SKM-1 treated with dmso at 0.1 percent for 144 hours (cell line): ENCODE results near the gene CARS2.
"Not testable (repeated sequence)": the region's sequence is repeated elsewhere in the genome, so short reads cannot be mapped to it uniquely, and the experiment has no call there.

ENCODE experiments used
- DNase-seq: peaks from one replicate; lab custom pipeline; 2025; ENCODE audit not compliant: unreplicated experiment; lab: John Stamatoyannopoulos, UW

Gene CARS2

GRCh38 chr13:110705826-110706569 lies at the start of gene CARS2:
Gene CARS2, minus strand, starts transcription at chr13:110706116. Its CDS starts 23 bp downstream, at chr13:110706093.
- peak; percentile 93 for DNase-seq

- DNase-seq: no peak
These were observed 42.4 kb upstream of the CARS2 start for GRCh38 chr13:110748271-110748670.

- DNase-seq: no peak
These were observed 40.5 kb upstream of the CARS2 start for GRCh38 chr13:110746438-110746837.

- no peak for DNase-seq
These were observed 37.8 kb upstream of the CARS2 start for GRCh38 chr13:110743687-110744086.

- DNase-seq: no peak
These were observed 31.6 kb upstream of the CARS2 start for GRCh38 chr13:110737555-110737954.

- DNase-seq: no peak
These were observed 28.6 kb upstream of the CARS2 start for GRCh38 chr13:110734561-110734960.

- DNase-seq: no peak
These were observed 25.2 kb upstream of the CARS2 start for GRCh38 chr13:110731072-110731471.

GRCh38 chr13:110726726-110727125 lies 20.8 kb upstream of the CARS2 start:
- DNase-seq: peak; percentile 31

GRCh38 chr13:110726153-110726552 lies 20.2 kb upstream of the CARS2 start:
- not testable (repeated sequence) for DNase-seq

GRCh38 chr13:110723598-110723997 lies 17.7 kb upstream of the CARS2 start:
- DNase-seq: no peak

- DNase-seq: no peak
These were observed 17.1 kb upstream of the CARS2 start for GRCh38 chr13:110722971-110723370.

GRCh38 chr13:110719036-110719710 lies 13.3 kb upstream of the CARS2 start:
- DNase-seq: no peak

- DNase-seq: no peak
These were observed 10.3 kb upstream of the CARS2 start for GRCh38 chr13:110716247-110716515.

GRCh38 chr13:110715395-110716246 lies 9.7 kb upstream of the CARS2 start:
- DNase-seq: peak; percentile 99

GRCh38 chr13:110714797-110715394 lies 9.0 kb upstream of the CARS2 start:
- no peak for DNase-seq

- peak; percentile 24 for DNase-seq
These were observed 8.3 kb upstream of the CARS2 start for GRCh38 chr13:110713981-110714796.

- no peak for DNase-seq
These were observed 7.7 kb upstream of the CARS2 start, which contains the start of gene ING1 for GRCh38 chr13:110713642-110713952. Gene ING1, plus strand, starts transcription at chr13:110713700. Its CDS starts 450 bp downstream, at chr13:110714150.

GRCh38 chr13:110712849-110713641 lies 7.1 kb upstream of the CARS2 start:
- DNase-seq: peak; percentile 99

GRCh38 chr13:110712081-110712848 lies 6.3 kb upstream of the CARS2 start:
- peak; percentile 64 for DNase-seq
